Activated effector memory CD4-positive, alpha-beta T cell treated with Interleukin-2 at 50 U/mL for 16 hours (primary cell): ENCODE data around the gene KLHDC1.

Source experiments
- DNase-seq: peaks from one replicate; pipeline ENCODE4 v3.0.0-alpha.2; 2020

Gene KLHDC1

DNA sequence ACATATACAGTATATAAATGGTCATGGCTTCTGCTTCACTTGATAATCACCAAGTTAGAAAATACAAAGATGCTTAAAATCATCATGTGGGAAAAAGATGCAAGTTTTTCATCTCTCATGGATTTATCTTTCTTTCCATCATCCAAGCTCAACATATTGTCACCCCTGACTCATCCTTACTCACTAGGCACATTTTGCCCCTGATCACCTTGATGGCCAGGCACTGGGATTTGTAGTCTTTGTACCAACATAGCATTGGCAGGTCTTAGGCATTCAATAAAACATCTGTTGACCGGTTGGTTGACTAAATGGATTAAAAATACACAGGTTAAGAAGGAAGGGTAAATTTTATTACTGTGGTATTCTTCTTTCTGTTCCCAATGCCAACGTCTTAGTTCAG is 103.1 kb downstream of the KLHDC1 start:
- DNase-seq = no peak
